HepG2 (cell line): Measurements from ENCODE around the gene MEGF10. TPM values are rescaled to one million over a fixed set of nuclear protein-coding genes. Genes with fewer than 3 reads are reported as not detected.

Experiments
- ATAC-seq: fragments of 200-7000 bp; cut with Tn5 transposase; 3 replicates; pipeline ENCODE4 v1.9.1; 2020; ENCODE audit warnings: mild to moderate bottlenecking, moderate library complexity
- BruUV-seq: library from RNA; stranded (reverse); fragments of 400-500 nt; replicated peaks from 2 replicates; lab custom pipeline; 2021; lab: Mats Ljungman, UMichigan
- CTCF ChIA-PET: fragments of 300-600 bp; formaldehyde crosslinking; extraction: SDS; loops from one replicate; lab custom pipeline; 2021; ENCODE audit warnings: low total read pairs, inconsistent platforms, low intra/inter-chr PET ratio; lab: Yijun Ruan, JAX
- POLR2A ChIA-PET: fragments of 350-600 bp; sonication (Branson Sonifier 250); formaldehyde crosslinking; loops from one replicate; lab custom pipeline; 2020; ENCODE audit warnings: antibody characterized with exemption, inconsistent platforms; lab: Yijun Ruan, JAX
- DNase-seq: peaks from one replicate; pipeline ENCODE4 v3.0.0-alpha.2; 2015; ENCODE audit warnings: low spot score
- FAIRE-seq: peaks from 3 replicates; lab custom pipeline; 2011; peaks lifted over from hg19 to GRCh38; lab: Jason Lieb, UNC
- H2AFZ ChIP-seq: one replicate; pipeline ENCODE4 v1.6.1; 2011; ENCODE audit warnings: low read length, inconsistent platforms
- H3K27ac ChIP-seq: fragments of 300-600 bp; 3 replicates; pipeline ENCODE4 v1.8.0; 2011; ENCODE audit warnings: mixed run types, mild to moderate bottlenecking, mixed read lengths, low read length, inconsistent platforms; ENCODE audit not compliant: insufficient read depth; ENCODE audit errors: extremely low read length
- H3K27me3 ChIP-seq, 2 experiments: fragments of 200-600 bp in 1 of 2; 2 replicates in 1 of 2; 3 replicates in 1 of 2; pipeline versions ENCODE4 v1.6.0 to v1.8.0; 2011; ENCODE audit warnings: low read length in 2 of 2, mild to moderate bottlenecking in 2 of 2, moderate library complexity in 2 of 2, inconsistent platforms in 1 of 2; ENCODE audit not compliant: insufficient read depth in 2 of 2, control insufficient read depth in 1 of 2
- H3K36me3 ChIP-seq, 2 experiments: fragments of 200-600 bp in 1 of 2; replicated peaks in 1 of 2; 2 replicates in 1 of 2; 3 replicates in 1 of 2; pipeline versions ENCODE4 v1.5.1 to v1.8.0; 2011; ENCODE audit warnings: low read length in 2 of 2, inconsistent platforms in 1 of 2; ENCODE audit not compliant: insufficient read depth in 2 of 2, control insufficient read depth in 1 of 2
- H3K4me1 ChIP-seq: 2 replicates; pipeline ENCODE4 v1.5.1; 2012; ENCODE audit warnings: low read length, inconsistent platforms; ENCODE audit not compliant: insufficient read depth
- H3K4me2 ChIP-seq: 2 replicates; pipeline ENCODE4 v1.6.0; 2011; ENCODE audit warnings: low read depth, low read length, inconsistent platforms
- H3K4me3 ChIP-seq, 3 experiments: fragments of 200-600 bp in 1 of 3; sonication (generic), shearing (Covaris generic) in 1 of 3; replicated peaks in 1 of 3; 2 replicates each; pipeline ENCODE4 v1.5.1; 2011 to 2016; ENCODE audit warnings: low read length in 3 of 3, inconsistent platforms in 2 of 3, low read depth in 2 of 3, mild to moderate bottlenecking in 2 of 3, control low read depth in 1 of 3, mixed read lengths in 1 of 3; ENCODE audit not compliant: insufficient read depth in 1 of 3
- H3K79me2 ChIP-seq: one replicate; pipeline ENCODE4 v1.6.1; 2011; ENCODE audit warnings: low read length, inconsistent platforms; ENCODE audit not compliant: insufficient read depth
- H3K9ac ChIP-seq: 2 replicates; pipeline ENCODE4 v1.6.0; 2011; ENCODE audit warnings: mild to moderate bottlenecking, low read depth, low read length, inconsistent platforms; ENCODE audit not compliant: insufficient read depth
- H3K9me3 ChIP-seq: 2 replicates; pipeline ENCODE4 v1.5.1; 2012; ENCODE audit warnings: mild to moderate bottlenecking, low read length
- H4K20me1 ChIP-seq: 2 replicates; pipeline ENCODE4 v1.6.0; 2011; ENCODE audit warnings: inconsistent platforms, mild to moderate bottlenecking, low read length, moderate library complexity; ENCODE audit not compliant: insufficient read depth
- CEBPG ChIP-seq: IDR thresholded peaks from 2 replicates; pipeline ENCODE4 v1.6.1; 2016
- ELF4 ChIP-seq: sonication (generic); formaldehyde crosslinking; IDR thresholded peaks from 2 replicates; pipeline ENCODE4 v1.5.0; 2020; ENCODE audit warnings: missing genetic modification reagents, mild to moderate bottlenecking, moderate library complexity, borderline replicate concordance
- SMAD3 ChIP-seq: sonication (generic); formaldehyde crosslinking; IDR thresholded peaks from 2 replicates; pipeline ENCODE4 v1.4.0; 2020; ENCODE audit warnings: missing genetic modification reagents
- YEATS4 ChIP-seq: sonication (generic); formaldehyde crosslinking; IDR thresholded peaks from 2 replicates; pipeline ENCODE4 v1.4.0; 2020; ENCODE audit warnings: missing genetic modification reagents, borderline replicate concordance
- ZBTB7A ChIP-seq: sonication (generic); formaldehyde crosslinking; IDR thresholded peaks from 2 replicates; pipeline ENCODE4 v1.8.0; 2022; ENCODE audit warnings: mild to moderate bottlenecking, missing genetic modification reagents
- ZNF382 ChIP-seq: sonication (generic); formaldehyde crosslinking; IDR thresholded peaks from 2 replicates; pipeline ENCODE4 v1.5.0; 2020; ENCODE audit warnings: missing genetic modification reagents, mild to moderate bottlenecking, borderline replicate concordance
- WGBS: methylation state at CpG from one replicate; pipeline ENCODE4 v1.1.6; 2017; ENCODE audit warnings: low lambda C conversion rate; 5-methylcytosine and 5-hydroxymethylcytosine counted together
- in situ Hi-C: cut with HindIII; loops from 2 replicates; pipeline ENCODE4 v1.10.0; 2017; ENCODE audit warnings: low pct_unique_long_range_greater_than_20kb; ENCODE audit not compliant: extremely low pct_ligation_motif_present
- intact Hi-C: fragments of 100-400 bp; cut with micrococcal nuclease; formaldehyde crosslinking; loops from one replicate; pipeline ENCODE4 v1.10.0; 2022; ENCODE audit not compliant: unreplicated experiment
- polyA plus RNA-seq, 8 experiments: library from polyadenylated mRNA; depleted of rRNA in 3 of 8; stranded (reverse) in 7 of 8; unstranded in 1 of 8; fragments of >200 nt; fragmentation: Illumina TruSeq in 4 of 8; extraction: Trizol in 4 of 8; gene quantifications; 2 replicates each; pipeline versions ENCODE4 v1.2.1 to v1.2.3, GENCODE V29; 2011 to 2016; ENCODE audit warnings: low read depth in 4 of 8, missing spikeins in 1 of 8, mixed read lengths in 1 of 8; ENCODE audit not compliant: insufficient read depth in 1 of 8
- total RNA-seq, 5 experiments: library from RNA; depleted of rRNA; stranded (reverse); fragments of >200 nt; fragmentation: Illumina TruSeq; extraction: Trizol; gene quantifications; 2 replicates each; pipeline ENCODE4 v1.2.3, GENCODE V29; 2016; ENCODE audit warnings: low read depth in 1 of 5
- TF ChIP-seq, protein P1 (sequence below): sonication (generic); formaldehyde crosslinking; IDR thresholded peaks from 2 replicates; pipeline ENCODE4 v1.4.0; 2020; ENCODE audit warnings: low read depth, missing genetic modification reagents
- TF ChIP-seq, protein P2 (sequence below): sonication (generic); formaldehyde crosslinking; IDR thresholded peaks from 2 replicates; pipeline ENCODE4 v1.4.0; 2020; ENCODE audit warnings: mild to moderate bottlenecking, low read depth, missing genetic modification reagents

Gene MEGF10
- total and polyA plus RNA-seq, 2 of the 13 experiments (the other 11 are each of a cell fraction or from before 2014, with no cell fraction given): not detected

DNA sequence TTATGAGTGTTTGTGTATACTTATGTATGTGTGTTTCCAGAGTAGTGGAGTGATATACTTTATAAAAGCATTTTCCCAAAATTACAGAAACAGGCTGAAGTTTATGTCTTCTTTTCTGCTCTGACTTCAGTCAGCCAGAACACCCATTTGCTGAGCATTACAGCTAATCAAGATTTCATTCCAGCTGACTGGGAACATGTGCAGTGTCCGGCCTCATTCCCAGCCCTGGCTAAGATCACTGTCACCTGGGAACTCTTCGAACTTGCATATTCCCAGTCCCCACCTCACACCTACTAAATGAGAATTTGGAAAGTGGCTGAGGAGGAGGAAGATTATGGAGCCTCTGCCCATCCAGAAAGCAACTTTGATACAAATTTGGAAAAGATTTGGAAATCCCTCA lies 136.1 kb downstream of the MEGF10 start:
- H3K4me2 ChIP-seq: no peak overlapping the region
- FAIRE-seq (no peak), ATAC-seq (no peak)
- intact Hi-C loops: no loop called here
- H3K4me3 ChIP-seq: no peak overlapping the region
- no peaks in the 10 kb centered on the region for H3K9me3 ChIP-seq
- no peaks in the 10 kb centered on the region for H4K20me1 ChIP-seq
- TF ChIP-seq SMAD3 (no peak), ZBTB7A (CRISPR knock-in tag) (no peak), YEATS4 (CRISPR knock-in tag) (no peak), ZNF382 (no peak), CEBPG (CRISPR knock-in tag) (no peak), ELF4 (CRISPR knock-in tag) (no peak)
- TF ChIP-seq, protein P1, sequence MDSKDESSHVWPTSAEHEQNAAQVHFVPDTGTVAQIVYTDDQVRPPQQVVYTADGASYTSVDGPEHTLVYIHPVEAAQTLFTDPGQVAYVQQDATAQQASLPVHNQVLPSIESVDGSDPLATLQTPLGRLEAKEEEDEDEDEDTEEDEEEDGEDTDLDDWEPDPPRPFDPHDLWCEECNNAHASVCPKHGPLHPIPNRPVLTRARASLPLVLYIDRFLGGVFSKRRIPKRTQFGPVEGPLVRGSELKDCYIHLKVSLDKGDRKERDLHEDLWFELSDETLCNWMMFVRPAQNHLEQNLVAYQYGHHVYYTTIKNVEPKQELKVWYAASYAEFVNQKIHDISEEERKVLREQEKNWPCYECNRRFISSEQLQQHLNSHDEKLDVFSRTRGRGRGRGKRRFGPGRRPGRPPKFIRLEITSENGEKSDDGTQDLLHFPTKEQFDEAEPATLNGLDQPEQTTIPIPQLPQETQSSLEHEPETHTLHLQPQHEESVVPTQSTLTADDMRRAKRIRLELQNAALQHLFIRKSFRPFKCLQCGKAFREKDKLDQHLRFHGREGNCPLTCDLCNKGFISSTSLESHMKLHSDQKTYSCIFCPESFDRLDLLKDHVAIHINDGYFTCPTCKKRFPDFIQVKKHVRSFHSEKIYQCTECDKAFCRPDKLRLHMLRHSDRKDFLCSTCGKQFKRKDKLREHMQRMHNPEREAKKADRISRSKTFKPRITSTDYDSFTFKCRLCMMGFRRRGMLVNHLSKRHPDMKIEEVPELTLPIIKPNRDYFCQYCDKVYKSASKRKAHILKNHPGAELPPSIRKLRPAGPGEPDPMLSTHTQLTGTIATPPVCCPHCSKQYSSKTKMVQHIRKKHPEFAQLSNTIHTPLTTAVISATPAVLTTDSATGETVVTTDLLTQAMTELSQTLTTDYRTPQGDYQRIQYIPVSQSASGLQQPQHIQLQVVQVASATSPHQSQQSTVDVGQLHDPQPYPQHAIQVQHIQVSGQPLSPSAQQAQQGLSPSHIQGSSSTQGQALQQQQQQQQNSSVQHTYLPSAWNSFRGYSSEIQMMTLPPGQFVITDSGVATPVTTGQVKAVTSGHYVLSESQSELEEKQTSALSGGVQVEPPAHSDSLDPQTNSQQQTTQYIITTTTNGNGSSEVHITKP (CRISPR knock-in tag): no peak
- TF ChIP-seq, protein P2, sequence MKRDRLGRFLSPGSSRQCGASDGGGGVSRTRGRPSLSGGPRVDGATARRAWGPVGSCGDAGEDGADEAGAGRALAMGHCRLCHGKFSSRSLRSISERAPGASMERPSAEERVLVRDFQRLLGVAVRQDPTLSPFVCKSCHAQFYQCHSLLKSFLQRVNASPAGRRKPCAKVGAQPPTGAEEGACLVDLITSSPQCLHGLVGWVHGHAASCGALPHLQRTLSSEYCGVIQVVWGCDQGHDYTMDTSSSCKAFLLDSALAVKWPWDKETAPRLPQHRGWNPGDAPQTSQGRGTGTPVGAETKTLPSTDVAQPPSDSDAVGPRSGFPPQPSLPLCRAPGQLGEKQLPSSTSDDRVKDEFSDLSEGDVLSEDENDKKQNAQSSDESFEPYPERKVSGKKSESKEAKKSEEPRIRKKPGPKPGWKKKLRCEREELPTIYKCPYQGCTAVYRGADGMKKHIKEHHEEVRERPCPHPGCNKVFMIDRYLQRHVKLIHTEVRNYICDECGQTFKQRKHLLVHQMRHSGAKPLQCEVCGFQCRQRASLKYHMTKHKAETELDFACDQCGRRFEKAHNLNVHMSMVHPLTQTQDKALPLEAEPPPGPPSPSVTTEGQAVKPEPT: no peak
- TF ChIP-seq, all 625 proteins: peak for 0
- BruUV-seq: no TSS peak
- no peak for DNase-seq
- Histone ChIP-seq H2AFZ (no peak overlapping the region), H3K27ac (no peak overlapping the region), H3K27me3 (no peaks in the 10 kb centered on the region), H3K4me1 (no peaks in the 10 kb centered on the region), H3K79me2 (no peaks in the 10 kb centered on the region), H3K9ac (no peak overlapping the region), H3K36me3 (no peaks in the 10 kb centered on the region)
- in situ Hi-C loops: no loop called here
- WGBS: 0% methylated on average over 2 of the region's 2 CpGs
- CTCF ChIA-PET: no interaction called here
- POLR2A ChIA-PET: no interaction called here
